SK-N-MC (cell line): ENCODE data around the gene UNCX.

Experiments
- EZH2 ChIP-seq: fragments of 200-600 bp; sonication (generic); IDR thresholded peaks from one replicate; pipeline ENCODE4 v1.6.1; 2017; ENCODE audit warnings: antibody characterized with exemption
- POLR2AphosphoS5 ChIP-seq: IDR thresholded peaks from 2 replicates; pipeline ENCODE4 v1.6.1; 2012; ENCODE audit warnings: mild to moderate bottlenecking, low read depth, low read length, borderline replicate concordance

- no peak for TF ChIP-seq POLR2AphosphoS5
- no peak for TF ChIP-seq EZH2
Observed at GRCh38 chr7:1235501-1236131, 2.9 kb downstream of the UNCX start.
